Renal pelvis (tissue), 4 donors: ENCODE measurements around the gene CSAG1. TPM values are rescaled to one million over a fixed set of nuclear protein-coding genes. Genes with fewer than 3 reads are reported as not detected.
"Not testable (repeated sequence)": the region's sequence is repeated elsewhere in the genome, so short reads cannot be mapped to it uniquely, and the experiment has no call there.

Experiments
- DNase-seq: peaks from one replicate; pipeline ENCODE4 v3.0.0-alpha.2; 2013
- polyA plus RNA-seq, 3 donors: library from polyadenylated mRNA; unstranded; fragments of 120-200 nt; gene quantifications; one replicate each; pipeline ENCODE4 v1.2.1, GENCODE V29; 2013; ENCODE audit not compliant: insufficient read length in 3 of 3

Gene CSAG1
- polyA plus RNA-seq, 3 donors, result not detected

DNA sequence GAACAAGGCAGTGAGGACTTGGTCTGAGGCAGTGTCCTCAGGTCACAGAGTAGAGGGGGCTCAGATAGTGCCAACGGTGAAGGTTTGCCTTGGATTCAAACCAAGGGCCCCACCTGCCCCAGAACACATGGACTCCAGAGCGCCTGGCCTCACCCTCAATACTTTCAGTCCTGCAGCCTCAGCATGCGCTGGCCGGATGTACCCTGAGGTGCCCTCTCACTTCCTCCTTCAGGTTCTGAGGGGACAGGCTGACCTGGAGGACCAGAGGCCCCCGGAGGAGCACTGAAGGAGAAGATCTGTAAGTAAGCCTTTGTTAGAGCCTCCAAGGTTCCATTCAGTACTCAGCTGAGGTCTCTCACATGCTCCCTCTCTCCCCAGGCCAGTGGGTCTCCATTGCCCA, 33.1 kb downstream of the CSAG1 start:
- not testable (repeated sequence) for DNase-seq

- not testable (repeated sequence) for DNase-seq
Measured at GRCh38 chrX:152697952-152698931, 35.3 kb downstream of the CSAG1 start, which contains the start of gene MAGEA3. TSS of gene MAGEA3 (plus strand) at chrX:152698794. CDS start at chrX:152700833, 2,039 bp downstream.

DNA sequence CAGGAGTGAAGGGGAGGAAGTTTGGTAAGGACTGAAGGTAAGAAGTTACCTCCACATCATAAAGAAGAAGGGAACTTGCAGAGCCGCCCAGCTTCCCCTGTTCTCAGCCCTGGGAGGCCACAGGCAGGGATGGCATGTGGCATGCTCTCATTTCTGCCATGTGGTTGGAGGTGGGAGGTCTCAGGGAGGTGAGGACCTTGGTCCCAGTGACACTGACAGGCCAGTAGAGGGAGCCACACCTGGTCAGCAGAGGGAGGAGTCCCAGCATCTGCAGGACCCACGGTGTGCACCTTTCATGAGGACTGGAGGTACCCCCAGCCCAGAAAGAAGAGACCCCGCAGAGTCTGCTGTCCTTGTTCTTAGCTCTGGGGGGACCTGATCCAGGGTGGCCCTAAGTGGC, 52.5 kb downstream of the CSAG1 start:
- not testable (repeated sequence) for DNase-seq

Other genes starting within 250 kb of the CSAG1 start
- 1 to 10 TPM in 2 of 3 donors, under 1 TPM in 1; 0.90 to 1.1 (median 1.0) TPM for gene GABRQ, start 95.8 kb downstream of the CSAG1 start, polyA plus RNA-seq
- gene MAGEA3, start 34.9 kb downstream of the CSAG1 start, polyA plus RNA-seq, result not detected
- not detected for gene CSAG2, start 24.4 kb downstream of the CSAG1 start, polyA plus RNA-seq
- not detected for gene MAGEA2B, start 19.1 kb downstream of the CSAG1 start, polyA plus RNA-seq
- not detected for gene MAGEA12, start within 50 bp of the CSAG1 start, polyA plus RNA-seq
- not detected for gene MAGEA2, start 20.1 kb upstream of the CSAG1 start, polyA plus RNA-seq
- not detected for gene CSAG3, start 25.5 kb upstream of the CSAG1 start, polyA plus RNA-seq
- not detected for gene MAGEA6, start 36.0 kb upstream of the CSAG1 start, polyA plus RNA-seq
- gene CETN2, start 97.0 kb upstream of the CSAG1 start, polyA plus RNA-seq, result 100 to 1,000 TPM; 101 to 119 (median 114) TPM
- gene NSDHL, start 97.3 kb upstream of the CSAG1 start, polyA plus RNA-seq, result 10 to 100 TPM; 28.1 to 31.6 (median 28.9) TPM
- gene ZNF185, start 164.3 kb upstream of the CSAG1 start, polyA plus RNA-seq, result 10 to 100 TPM; 40.6 to 47.1 (median 44.6) TPM